GM23248 (cell line): ENCODE results near the gene CYP27B1.

ENCODE experiments used
- EZH2 ChIP-seq: fragments of 200-600 bp; sonication (generic); IDR thresholded peaks from 2 replicates; pipeline ENCODE4 v1.6.1; 2018; ENCODE audit warnings: antibody characterized with exemption, mild to moderate bottlenecking; ENCODE audit not compliant: insufficient read depth, poor library complexity, severe bottlenecking
- EZH2phosphoT487 ChIP-seq: fragments of 200-600 bp; sonication (generic); IDR thresholded peaks from 2 replicates; pipeline ENCODE4 v1.6.1; 2018; ENCODE audit warnings: antibody characterized with exemption, moderate library complexity, mild to moderate bottlenecking, low read depth; ENCODE audit not compliant: insufficient read depth

DNA sequence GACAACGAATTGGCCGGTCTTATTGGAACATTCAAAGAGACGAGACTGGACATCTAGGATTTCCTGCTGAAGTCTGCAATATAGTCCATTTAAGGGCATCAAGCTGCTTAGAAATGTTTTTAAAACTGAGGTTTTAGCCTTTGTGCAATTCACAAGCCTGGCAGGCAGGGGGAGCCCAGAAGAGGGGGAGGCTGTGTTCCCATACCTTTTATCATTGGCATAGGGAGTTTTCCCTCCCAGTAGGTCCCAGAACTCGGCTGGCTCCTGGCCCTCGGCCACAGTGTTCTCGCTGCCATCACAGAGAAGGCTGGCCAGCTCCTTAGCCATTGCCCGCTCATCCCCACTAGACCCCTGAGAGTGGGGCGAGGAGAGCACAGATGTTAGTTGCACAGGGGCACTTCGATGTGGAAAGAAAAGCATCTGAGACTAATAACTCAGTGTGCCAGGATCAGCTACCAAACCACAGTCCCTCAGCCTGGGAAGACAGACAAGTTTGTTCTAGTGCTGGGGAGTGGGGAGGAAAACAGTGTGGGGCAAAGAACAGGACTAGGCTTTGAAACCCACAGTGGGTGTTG, 36.5 kb upstream of the CYP27B1 start:
- no peak for TF ChIP-seq EZH2
- no peak for TF ChIP-seq EZH2phosphoT487
